DMS153 treated with DMSO at 0.1 percent for 48 hours (cell line): ENCODE data around the gene CCL4L2.
"Not testable (repeated sequence)": the region's sequence is repeated elsewhere in the genome, so short reads cannot be mapped to it uniquely, and the experiment has no call there.

Source experiments
- DNase-seq: peaks from one replicate; lab custom pipeline; 2025; ENCODE audit not compliant: unreplicated experiment; lab: John Stamatoyannopoulos, UW

Gene CCL4L2

DNA sequence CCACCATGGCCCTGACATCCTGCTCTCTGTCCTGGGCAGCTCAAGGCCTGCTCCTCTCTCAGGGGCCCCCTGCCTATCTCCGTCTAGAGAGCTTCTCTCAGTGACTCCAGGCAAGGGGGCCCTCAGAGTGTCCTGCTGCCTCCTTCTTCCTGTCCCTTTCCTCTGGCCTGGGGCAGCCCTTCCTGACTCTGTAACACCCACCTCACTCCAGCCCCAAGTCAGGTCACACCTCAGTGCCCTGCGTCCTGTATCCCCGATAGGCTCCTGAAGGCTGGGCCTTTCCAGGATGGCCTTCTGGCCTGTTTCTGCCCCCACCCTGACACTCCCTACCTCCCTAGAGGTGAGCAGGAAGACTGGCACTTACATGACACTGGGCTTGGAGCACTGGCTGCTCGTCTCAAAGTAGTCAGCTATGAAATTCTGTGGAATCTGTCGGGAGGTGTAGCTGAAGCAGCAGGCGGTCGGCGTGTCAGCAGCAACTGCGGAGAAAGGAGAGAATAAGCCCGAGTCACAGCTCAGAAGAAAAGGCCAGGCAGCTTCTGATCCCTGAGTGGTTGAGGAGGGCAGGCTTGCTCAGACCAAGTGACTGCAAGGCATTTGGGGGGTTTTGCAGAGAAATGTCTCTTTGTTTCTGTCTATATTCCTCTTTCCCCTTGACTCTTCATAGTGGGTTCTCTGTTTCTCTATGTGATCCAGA lies 15.3 kb upstream of the CCL4L2 start:
- no peak for DNase-seq

DNA sequence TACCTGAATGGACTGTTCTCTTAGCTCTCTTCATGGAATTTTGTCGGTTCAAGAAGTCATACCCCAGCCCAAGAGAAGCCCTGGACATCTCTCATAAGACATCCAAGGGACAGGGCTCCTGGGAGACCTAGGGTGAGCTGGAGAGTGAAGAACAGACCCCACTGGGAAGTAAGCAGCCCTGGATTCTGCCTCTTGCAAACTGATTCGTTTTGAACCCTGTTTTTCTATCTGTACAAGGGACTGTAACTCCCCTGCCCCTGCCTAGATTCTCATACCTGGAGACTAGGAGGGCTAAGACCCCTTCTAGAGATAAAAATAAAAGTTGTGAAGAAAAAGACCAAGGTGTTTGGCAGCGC lies 14.8 kb upstream of the CCL4L2 start:
- DNase-seq, result no peak

DNA sequence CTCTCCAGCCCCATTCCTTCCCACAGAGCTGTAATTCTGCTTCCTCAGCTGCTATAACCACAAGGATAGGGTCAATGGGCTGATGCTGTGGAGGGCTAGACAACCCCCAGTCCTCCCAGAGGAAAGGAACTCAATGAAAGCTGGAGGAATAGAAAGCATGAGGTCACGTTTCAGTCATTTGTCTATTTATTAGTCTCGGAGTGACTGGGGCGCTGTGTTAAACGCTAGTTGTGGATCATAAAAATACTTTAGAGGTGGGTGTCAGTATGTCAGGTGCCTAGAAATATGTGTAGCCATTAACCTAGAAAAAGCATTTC lies 13.5 kb upstream of the CCL4L2 start:
- DNase-seq, result no peak

DNA sequence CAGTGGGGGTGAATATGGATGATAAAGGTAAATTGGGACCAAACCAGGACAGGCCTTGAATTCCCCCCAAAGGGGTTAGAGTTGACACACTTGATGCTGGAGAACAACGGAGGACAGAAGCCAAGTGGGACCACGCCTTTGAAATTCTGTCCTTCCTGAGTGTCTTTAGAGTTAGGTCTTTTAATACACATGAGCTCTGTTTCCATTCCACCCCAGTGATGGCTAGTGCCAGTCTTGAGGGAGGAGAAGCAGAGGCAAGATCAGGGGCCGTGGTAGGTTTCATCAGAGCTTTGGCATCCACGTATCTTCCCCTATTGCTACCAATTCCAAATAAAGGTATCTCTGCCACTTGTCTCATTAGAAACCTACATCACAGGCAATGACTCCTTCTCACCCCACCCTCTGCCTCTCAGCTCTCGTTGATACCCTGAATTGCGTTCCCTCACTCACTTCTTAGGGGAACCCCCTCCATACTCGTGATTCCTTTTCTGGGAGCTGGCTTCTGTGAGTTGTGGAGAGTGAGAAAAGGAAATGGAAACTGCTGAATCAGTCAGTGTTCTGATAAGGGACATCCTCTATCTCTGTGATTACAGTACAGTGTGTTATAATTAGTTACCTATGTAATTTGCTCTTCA lies 11.9 kb upstream of the CCL4L2 start:
- DNase-seq, result no peak

DNA sequence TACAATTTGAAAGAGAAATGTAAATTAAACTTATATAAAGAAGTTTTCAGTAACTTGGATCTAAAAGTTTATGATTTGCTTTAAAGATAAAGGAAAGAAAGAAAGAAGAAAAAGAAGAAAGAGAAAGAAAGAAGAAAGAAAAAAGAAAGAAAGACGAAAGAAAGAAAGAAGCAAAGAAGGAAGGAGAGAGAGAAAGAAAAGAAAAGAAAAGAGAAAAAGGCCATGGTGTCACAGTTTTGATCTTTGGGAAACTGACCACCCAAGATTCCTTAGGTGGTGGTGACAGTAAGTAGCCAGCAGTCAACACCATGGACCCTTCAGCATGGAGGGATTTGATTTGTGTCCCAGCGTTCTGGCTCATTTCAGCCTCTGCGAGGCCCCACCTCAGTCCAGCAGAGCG lies 9.8 kb upstream of the CCL4L2 start:
- not testable (repeated sequence) for DNase-seq

DNA sequence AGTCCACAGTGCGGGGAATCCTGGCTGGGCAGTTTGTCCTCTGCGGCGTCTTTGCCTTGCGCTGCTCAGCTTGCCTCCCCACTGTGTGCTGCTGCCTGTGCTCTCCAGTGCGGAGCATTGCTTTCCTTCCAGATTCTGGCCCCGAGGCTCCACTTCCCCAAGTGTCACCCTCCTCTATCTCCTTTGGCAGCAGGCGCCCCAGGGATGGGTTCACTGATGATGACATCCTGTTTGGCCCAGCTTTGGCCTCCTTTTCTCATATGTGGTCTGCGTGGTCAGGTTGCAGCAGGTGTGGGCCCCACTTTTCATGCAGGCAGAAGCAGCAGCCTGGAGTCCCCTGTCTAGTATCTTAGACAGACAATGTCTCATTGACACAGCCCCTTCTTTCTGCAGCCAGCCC lies 9.4 kb upstream of the CCL4L2 start:
- DNase-seq, result not testable (repeated sequence)

DNA sequence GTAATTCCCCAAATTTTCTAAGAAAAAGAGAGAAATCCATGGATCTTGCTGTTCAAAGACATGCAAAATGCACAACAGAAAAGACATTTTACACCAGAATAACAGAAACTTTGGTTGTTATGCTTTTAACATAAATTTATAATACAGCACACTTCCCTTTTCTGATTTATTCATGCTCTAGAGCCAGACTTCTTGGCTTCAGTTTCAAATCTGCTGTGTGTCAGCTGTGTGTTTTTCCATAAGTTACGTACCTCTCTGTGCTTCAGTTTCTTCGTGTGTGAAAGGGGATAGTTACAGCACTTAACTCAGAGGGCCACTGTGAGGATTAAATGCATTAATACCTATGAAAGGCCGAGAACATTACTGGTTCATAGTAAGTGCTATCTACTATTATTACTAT lies 7.5 kb upstream of the CCL4L2 start:
- no peak for DNase-seq

DNA sequence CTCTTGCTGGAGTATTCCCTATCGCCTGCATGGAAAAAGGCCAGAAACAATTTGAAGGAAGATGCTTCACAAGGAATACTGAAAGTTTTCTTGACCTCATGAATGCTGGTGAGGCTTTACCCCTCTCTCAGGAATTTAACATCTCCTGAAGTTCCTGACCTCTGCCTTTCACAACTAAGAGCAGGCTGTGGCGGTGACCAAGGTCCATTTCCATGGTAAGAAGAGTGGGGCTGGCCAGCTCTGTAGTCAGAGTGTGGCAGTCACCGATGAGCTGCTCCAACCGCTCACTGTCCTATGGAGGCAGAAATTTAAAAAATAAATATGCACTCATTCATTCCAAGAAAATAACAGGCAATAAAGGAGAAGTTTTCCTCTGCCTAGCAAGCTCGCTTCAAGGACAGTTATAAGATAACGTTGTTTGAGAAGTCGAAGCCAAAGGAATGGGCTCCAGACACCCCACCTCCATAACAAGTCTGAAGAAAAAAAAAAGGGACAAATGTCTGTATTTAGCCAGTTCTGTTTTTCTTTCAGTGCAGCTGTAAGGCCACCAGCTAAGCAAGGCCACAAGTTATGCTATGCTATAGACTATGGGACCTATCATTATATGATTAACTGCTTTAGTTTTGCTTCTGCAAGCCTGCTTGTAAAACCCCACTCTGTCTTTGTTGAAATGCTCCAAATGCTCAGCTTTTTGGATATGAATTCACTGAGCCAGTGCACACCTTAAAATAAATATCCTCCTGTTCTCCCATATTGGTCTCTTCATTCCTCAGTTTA lies 6.0 kb upstream of the CCL4L2 start:
- no peak for DNase-seq

DNA sequence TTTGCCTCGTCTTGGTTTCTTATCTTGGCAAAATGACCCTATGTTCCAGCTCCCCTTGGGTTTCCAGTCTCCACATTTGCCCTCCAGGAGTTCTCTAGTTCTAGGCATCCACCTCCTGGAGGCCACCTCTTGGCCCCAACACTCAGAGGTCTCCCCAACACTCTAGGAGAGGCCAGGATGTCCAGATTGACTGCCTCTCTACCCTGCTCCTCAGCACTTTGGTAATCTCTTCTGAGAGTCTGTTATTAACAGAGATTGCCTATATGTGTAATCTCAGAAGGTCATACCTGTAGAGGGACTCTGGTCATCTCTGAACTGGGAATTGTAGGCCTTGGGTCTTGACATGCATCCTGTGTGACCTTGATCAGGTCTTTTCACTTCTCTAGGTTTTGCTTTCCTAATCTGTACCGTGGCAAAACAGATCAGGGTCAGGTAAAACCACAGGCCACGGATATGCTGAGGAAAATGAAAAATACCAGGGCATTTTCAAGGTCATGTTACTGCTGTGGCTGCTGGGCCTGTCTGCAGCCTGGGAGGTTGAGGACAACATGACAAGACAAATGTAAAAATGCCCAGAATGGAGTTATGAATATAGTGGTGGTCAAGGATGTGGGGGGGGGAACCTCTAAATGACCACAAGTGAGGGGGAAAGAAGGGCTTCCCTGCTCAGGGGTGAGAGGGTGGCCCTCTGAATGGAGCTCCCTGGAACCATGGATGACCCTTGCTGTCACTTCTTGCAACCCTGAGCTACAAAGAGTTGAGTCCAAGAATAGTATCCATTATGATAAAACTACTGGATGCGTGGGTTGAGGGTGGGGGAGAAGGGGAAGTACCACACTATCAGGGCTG lies 5.0 kb upstream of the CCL4L2 start:
- no peak for DNase-seq

DNA sequence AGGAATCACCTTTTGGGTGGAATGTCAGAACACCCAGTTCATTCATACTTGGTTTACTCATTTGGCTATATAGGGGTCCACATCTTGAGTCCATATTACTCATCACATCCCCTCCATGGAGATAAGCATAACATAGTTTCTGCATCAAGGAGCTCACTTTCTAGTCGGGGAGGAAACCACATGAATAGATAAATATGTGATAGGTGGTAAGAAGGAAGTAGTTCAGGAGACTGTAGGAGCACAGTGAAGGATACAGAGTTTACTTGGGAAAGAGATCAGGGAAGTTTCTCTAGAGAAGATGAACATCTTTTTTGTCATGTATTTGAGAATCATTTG lies 4.4 kb upstream of the CCL4L2 start:
- DNase-seq, result not testable (repeated sequence)

DNA sequence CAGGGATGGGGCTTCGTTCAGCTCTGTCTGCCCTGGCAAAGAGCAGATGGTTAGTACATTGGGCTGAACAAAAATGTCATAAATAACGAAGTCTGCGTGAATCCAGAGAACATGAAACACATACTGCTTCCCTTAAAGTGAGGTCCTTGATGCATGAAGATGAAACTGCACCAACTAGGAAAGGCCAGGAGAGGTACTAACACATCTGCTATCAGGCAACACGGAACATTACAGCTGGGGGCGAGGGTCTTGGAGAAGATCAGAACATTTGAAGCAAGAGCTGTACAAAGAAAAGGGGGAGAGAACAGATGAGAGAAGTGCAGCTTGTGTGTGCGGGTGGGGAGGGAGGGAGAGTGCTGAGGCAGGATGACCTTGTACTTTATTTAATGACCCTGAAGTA lies 3.5 kb upstream of the CCL4L2 start:
- DNase-seq, result not testable (repeated sequence)

DNA sequence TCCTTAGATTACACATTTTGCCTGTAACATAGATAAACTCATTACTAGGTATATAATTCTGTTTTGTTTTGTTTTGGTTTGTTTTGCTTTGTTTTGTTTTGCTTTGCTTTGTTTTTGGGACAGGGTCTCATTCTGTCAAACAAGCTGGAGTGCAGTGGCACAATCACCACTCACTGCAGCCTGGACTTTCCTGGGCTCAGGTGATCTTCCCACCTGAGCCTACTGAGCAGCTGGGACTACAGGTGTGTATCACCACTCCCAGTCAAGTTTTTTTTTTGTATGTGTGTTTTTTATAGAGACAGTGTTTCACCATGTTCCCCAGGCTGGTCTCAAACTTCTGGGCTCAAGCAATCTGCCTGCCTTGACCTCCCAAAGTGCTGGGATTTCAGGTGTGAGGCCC lies 1.3 kb upstream of the CCL4L2 start:
- no peak for DNase-seq

DNA sequence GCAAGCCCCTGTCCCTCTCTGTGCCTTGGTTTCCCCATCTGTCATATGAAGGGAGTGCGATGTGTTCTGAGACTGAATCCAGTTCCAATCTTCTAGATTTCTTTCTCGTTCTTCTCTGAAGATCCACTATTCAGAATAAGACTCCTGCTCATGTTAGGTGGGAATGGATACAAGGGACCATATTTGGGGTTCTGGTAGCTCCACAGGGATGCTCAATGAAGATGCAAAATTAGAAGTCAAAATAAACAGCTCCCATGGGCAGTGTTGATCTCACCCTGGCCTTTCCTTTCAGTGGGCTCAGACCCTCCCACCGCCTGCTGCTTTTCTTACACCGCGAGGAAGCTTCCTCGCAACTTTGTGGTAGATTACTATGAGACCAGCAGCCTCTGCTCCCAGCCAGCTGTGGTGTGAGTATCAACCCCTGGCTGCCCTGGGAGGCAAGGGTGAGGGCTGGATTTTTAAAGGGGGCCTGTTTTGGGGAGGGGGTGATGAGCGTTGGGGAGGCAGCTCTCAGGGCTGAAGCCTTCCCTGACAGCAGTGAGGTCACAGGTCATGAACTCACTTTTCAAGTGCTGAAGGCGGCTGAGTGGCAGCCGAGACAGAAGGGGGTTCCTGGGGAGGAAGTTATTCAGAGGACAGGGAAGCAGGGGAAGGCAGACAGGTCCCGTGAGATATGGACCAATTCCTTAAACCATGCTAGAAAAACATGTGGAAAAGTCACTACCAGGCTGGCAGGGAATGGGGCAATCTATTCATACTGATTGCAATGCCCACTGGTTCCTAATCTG lies 815 bp downstream of the CCL4L2 start:
- not testable (repeated sequence) for DNase-seq

DNA sequence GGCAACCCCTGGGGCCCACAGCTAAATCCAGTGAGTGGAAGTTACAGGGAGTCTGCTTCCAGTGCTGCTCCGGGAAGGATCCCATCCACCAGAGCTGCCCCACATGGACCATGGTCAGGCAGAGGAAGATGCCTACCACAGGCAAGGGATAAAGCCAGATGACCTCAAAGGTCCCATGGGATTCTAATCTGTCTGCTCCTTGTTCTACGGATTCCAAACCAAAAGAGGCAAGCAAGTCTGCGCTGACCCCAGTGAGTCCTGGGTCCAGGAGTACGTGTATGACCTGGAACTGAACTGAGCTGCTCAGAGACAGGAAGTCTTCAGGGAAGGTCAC lies 1.4 kb downstream of the CCL4L2 start:
- no peak for DNase-seq

DNA sequence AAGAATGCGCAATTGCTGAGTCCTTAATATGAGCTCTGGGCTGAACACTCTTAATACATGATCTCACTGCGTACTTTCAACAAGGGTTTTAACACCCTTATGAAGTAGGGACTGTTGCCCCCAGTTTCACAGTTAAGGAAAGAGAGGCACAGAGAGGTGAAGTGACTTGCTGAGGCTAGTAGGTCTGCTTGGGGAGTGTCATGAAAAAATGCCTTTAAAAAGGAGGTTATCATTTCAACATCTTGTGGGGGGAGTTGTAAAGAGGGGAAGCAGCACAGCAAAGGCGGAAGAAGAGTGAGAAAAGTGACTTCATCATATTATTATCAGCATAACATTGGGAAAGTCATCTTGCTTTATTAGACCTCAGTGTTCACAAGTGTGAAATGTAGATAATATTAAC lies 2.1 kb downstream of the CCL4L2 start:
- no peak for DNase-seq

DNA sequence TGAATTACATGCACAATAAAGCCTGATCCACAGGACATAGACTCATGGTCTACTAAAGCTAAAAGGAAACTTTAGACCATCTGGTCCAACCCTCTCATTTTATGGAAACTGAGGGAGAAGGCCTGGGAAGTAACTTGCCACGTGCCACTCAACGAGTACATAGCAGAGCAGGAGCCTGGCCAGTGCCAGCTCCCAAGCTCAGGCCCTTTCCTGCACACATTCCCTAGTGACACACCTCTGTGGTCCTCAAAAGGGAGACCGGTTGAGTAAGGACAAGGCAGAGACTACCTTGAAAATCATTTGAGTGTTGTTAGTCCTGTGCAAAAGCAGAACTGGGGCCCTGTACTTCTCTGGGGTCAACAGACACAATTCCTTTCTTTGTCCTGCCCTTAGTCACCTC lies 2.8 kb downstream of the CCL4L2 start:
- no peak for DNase-seq

DNA sequence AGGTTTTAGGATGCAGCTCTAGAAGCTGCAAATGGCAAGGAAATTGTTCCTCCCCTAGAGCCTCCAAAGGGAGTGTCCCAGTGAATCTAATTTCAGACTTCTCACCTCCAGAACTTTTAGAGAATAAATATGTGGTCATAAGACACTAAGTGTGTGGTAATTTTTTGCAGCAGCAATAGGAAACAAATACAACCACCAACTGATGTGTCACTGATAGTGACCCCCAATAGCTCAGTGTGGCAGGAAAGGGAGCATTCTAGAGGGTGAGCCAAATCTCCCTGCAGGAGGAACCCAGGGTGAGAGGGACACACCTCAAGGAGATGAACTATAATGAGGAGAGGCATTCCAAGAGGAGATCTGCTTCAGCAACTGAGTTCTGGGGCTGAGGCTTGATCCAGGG lies 4.1 kb downstream of the CCL4L2 start:
- no peak for DNase-seq

DNA sequence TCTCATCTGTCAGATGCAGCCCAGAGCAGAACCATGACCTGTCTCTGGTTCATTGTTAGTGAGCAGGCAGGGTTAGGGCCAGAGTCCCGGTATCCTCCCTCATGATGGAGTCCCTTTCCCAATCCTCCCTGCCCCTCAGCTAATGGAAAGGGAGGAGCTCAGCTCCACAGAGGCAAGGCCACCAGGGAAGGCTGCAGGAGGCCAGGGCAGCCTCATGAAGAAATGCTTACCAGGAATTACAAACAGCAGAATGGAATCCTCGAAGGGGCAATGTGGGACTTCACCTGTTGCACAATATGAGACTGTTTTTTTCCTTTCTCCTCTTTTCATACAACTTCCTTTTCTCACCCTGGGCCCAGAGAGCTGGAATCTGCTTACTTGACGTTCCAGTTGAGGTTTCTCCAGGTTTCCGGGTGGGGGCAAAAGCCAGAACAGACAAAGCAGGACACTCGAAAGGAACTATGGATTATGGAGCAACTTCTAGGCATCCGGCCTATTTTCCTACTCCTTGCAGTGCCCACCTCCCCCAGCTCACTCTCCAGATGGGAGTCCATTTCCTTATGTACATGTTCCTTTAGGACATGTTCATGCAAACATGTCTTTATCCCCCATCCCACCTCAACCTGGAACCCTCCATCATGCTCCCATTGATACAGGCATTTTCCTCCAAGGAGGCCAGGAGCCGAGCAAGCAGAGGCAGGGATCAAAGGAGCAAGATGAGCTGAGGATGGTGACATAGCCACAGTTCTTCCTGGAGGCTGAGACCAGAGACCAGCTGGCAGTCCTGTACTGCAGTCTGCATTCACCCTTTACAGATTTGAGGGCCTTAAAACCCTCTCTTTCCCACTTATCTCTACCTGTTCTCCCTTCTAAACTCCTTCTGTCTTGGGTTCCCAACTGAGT lies 4.8 kb downstream of the CCL4L2 start:
- DNase-seq, result not testable (repeated sequence)

DNA sequence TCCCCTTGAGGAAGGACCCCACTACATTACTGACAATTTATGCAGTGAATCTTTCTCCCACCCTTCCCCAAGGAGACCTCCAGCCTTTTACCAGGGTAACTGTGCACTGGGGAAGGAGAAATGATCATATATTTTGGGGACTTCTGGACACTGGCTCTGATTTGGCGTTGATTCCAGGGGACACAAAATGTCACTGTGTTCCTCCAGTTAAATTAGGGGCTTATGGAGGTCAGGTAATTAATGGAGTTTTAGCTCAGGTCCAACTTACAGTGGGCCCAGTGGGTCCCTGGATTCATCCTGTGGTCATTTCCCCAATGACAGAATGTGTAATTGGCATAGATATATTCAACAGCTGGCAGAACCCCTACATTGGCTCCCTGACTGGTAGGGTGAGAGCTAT lies 8.7 kb downstream of the CCL4L2 start:
- not testable (repeated sequence) for DNase-seq
